Effector memory CD8-positive, alpha-beta T cell (primary cell): ENCODE data around the gene MOK.
"Not testable (repeated sequence)": the region's sequence is repeated elsewhere in the genome, so short reads cannot be mapped to it uniquely, and the experiment has no call there.

Experiments
- ATAC-seq: fragments of 150-1000 bp; cut with Tn5 transposase; replicated peaks from 2 replicates; pipeline ENCODE4 v1.10.0; 2021; ENCODE audit warnings: mild to moderate bottlenecking, moderate library complexity
- DNase-seq, 3 experiments: peaks; one replicate each; pipeline ENCODE4 v3.0.0; 2021
- H3K27ac Mint-ChIP-seq, 2 donors: one replicate each; pipeline ENCODE4 v1.8.0; 2022; ENCODE audit warnings: mild to moderate bottlenecking in 2 of 2, mixed read lengths in 2 of 2, moderate library complexity in 2 of 2
- H3K27me3 Mint-ChIP-seq, 2 donors: one replicate each; pipeline ENCODE4 v1.8.0; 2022; ENCODE audit warnings: mixed read lengths in 2 of 2
- H3K36me3 Mint-ChIP-seq: one replicate; pipeline ENCODE4 v1.8.0; 2022; ENCODE audit warnings: mild to moderate bottlenecking, moderate library complexity, mixed read lengths; ENCODE audit not compliant: insufficient read depth
- H3K4me1 Mint-ChIP-seq, 2 donors: one replicate each; pipeline ENCODE4 v1.8.0; 2022; ENCODE audit warnings: low read depth in 2 of 2, mixed read lengths in 2 of 2
- H3K4me3 Mint-ChIP-seq, 2 donors: one replicate each; pipeline ENCODE4 v1.8.0; 2022; ENCODE audit warnings: mild to moderate bottlenecking in 2 of 2, mixed read lengths in 2 of 2, moderate library complexity in 2 of 2
- H3K9me3 Mint-ChIP-seq, 2 donors: one replicate each; pipeline ENCODE4 v1.8.0; 2022; ENCODE audit warnings: mixed read lengths in 2 of 2

The MOK gene

DNA sequence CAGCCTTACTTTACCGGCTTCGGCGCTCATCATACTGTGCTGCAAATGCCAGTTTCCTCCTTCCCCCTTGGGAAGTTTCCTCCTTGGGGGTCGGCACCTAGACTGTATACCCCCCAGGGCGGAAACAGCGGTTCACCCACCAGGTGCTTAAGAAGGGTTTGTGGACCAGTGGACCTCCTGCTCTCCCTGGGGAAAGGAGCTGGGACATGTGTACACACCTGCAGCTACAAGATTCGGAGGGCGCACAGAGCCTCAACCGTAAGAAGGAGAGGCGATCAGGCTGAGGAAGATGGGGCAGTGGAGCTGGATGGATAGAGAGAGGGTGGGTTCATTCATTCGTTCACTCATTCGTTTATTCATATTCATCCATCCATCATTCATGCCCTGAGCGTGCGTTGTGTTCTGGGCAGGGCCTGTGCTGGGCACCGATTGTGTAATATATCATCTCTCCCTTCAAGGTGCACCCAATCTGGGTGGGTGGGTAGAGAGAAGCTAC, 13.9 kb upstream of the MOK start:
- no peak for ATAC-seq
- Mint-ChIP-seq H3K9me3 (peaks cover 0 to 4% of the 10 kb centered on the region in 2 donors), H3K27ac (peak overlapping the region; percentile 100)

DNA sequence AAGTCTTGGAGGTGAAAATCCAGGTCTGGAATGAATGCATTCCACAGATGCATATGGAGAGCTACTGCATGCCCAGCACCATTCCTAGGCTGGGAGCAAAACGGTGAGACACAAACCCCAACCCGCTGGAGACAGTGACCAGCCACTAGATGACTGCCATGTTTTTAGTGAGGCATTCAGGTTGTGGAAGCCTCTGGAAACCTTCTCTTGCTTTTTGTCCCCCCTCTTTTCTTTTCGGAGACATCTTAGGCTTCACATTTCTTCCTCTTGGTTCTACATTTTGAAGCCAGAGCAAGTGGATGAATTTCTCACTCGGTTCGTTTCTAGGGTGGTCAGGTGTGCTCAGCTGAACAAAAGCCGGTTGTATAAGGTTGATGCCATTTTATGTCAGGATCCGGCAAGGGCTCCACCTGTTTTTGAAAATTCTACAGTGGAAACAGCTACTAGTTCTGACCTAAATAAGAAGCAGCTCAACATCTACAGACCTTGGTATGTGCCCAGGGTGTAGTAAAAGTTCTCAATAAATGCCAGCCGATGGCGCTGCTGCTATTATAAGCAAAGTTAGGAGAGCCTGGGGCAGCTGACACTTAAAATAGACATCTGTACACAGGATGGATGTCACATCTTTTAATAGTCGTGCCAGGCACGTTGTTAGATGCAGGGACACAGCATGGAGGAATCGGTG, 12.7 kb upstream of the MOK start:
- H3K36me3 Mint-ChIP-seq: peaks cover 45% of the 10 kb centered on the region
- no peak for ATAC-seq
- no peaks in the 10 kb centered on the region for H3K27me3 Mint-ChIP-seq

More for the DNA sequence above, 13.9 kb upstream of the MOK start:
- H3K27me3 Mint-ChIP-seq: no peaks in the 10 kb centered on the region
- peaks cover 45% of the 10 kb centered on the region for H3K36me3 Mint-ChIP-seq
- no peak for DNase-seq
- peak overlapping the region; percentile 94 to 97 for H3K4me3 Mint-ChIP-seq
- H3K4me1 Mint-ChIP-seq: peaks cover 36 to 43% of the 10 kb centered on the region in 2 donors

DNA sequence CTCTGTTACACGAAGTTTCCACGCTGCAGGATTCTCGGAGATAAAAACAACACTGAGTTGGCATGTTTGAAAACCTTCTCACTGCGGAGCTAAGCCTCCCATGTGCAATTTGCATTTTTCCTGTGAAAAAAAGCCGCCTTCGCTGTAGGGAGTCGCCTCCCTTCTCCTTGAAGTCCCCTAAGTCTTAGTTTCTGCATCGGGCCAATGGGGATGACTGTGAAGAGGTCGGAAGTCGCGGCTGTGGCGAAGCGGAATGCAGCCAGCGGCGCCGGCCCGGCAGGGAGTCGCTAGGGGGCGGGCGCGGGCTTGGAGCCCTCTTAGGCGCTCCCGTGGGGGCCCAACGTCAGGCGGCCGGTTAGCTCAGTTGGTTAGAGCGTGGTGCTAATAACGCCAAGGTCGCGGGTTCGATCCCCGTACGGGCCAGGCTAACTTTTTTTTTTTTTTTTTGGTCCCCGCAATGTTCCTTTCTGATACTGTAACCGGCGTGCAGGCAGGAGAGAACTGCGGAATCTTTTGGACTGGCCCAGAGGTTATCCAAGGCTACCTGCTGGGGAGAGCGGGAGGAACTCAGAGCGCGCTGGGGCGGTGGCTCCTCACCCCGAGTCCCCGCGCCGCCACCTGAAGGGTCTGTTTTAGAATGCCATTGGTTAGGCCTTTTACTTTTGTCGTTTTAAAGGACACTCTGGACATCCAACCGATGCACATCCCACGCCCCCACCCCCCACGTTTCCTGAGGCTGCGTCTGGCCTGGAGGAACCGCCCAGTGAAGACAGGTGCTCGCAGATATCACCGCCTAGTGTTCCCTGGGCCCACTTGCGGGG, 12.0 kb upstream of the MOK start:
- ATAC-seq (peak; percentile 63), DNase-seq (peak; percentile 92 to 97 (median 96))
- H3K36me3 Mint-ChIP-seq: peaks cover 45% of the 10 kb centered on the region
- peaks cover 36 to 45% of the 10 kb centered on the region in 2 donors for H3K4me1 Mint-ChIP-seq
- H3K27ac Mint-ChIP-seq: peak overlapping the region; percentile 100
- H3K27me3 Mint-ChIP-seq: no peaks in the 10 kb centered on the region
- H3K4me3 Mint-ChIP-seq: peak overlapping the region; percentile 94 to 97
- H3K9me3 Mint-ChIP-seq: peaks cover 0 to 4% of the 10 kb centered on the region in 2 donors

More for the DNA sequence above, 12.7 kb upstream of the MOK start:
- H3K27ac Mint-ChIP-seq: peak overlapping the region; percentile 100
- H3K4me1 Mint-ChIP-seq: peaks cover 36 to 45% of the 10 kb centered on the region in 2 donors
- DNase-seq: no peak
- H3K4me3 Mint-ChIP-seq: peak overlapping the region; percentile 94 to 97
- peaks cover 0 to 4% of the 10 kb centered on the region in 2 donors for H3K9me3 Mint-ChIP-seq

DNA sequence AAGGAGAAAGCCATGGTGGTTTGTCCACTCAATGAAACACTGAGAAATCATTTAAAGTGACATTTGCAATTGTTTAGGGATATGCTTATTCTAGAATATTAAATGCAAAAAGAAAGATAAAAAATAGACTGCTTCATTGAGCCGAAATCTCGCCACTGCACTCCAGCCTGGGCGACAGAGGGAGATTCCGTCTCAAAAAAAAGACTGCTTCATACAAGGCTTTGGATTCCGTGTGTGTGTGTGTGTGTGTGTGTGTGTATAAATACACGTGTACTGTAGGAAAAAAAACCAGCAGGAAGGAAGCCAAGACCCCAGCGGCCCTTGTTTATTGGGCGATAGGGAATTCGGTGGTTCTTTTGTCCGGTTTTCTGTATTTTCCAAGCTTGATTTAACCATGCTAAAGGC, 11.4 kb upstream of the MOK start:
- H3K27ac Mint-ChIP-seq: peak overlapping the region; percentile 100
- peak overlapping the region; percentile 94 to 97 for H3K4me3 Mint-ChIP-seq
- H3K4me1 Mint-ChIP-seq: peaks cover 35 to 45% of the 10 kb centered on the region in 2 donors
- peaks cover 0 to 4% of the 10 kb centered on the region in 2 donors for H3K9me3 Mint-ChIP-seq
- peaks cover 45% of the 10 kb centered on the region for H3K36me3 Mint-ChIP-seq
- ATAC-seq: no peak
- H3K27me3 Mint-ChIP-seq: no peaks in the 10 kb centered on the region
- DNase-seq: peak in 1 of 3 experiments; percentile 20

DNA sequence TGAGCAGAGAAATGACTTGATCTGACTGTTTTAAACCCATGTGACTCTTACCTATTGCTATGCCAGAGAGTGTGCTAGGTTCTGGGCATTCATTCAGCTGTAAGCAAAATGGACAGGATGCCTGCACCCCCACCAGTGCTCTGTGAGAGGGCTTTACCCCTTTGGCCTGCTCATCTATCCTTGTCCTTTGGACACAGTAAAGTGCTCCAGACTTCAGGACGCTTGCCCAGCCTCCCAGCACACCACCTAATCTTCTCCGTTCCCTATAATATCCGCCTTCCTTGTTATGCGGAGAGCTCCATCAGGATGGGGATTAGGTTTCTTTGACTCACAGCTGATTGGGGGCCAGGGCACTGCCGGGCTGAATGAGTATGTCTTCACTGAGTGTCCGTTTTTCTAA, 10.2 kb upstream of the MOK start:
- Mint-ChIP-seq H3K27me3 (no peaks in the 10 kb centered on the region), H3K4me1 (peaks cover 30 to 43% of the 10 kb centered on the region in 2 donors)
- DNase-seq: no peak

DNA sequence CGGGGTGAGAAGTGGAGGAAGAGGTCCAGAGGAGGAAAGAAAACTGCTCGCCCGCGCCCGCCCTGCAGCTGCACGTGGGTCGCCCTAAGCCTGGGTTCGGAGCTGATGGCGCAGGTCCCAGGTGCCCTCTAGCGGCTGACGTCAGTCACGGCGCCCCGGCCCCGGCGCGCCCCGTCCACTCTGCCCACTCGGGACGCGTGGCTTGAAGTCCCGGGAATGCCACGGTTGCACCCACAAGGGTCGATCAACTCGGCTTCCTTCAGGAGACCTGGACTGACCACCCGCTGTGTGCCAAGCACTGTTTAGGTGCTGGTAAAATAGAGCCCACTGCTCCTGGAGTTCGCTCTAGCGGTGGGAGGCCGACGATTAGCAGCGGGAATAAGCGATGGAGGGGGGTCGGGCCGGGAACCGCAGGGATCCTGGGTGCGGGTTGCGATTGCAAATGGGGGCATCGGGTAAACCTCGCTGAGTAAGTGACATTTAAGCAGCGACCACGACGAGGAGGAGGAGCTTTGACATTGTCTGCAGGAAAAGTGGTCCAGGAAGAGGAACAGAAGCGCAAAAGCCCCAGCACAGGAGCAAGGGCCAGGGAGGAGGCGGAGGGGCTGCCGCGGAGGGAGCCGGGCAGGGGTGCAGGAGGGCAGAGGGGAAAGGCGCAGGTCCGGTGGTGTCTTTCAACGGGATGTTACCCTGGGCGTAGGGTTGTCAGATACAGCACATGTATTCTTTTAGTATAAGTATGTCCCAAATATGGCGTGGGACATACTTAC, 9.5 kb upstream of the MOK start:
- ATAC-seq (peak; percentile 72), DNase-seq (peak; percentile 73 to 80 (median 79))
- peaks cover 0 to 4% of the 10 kb centered on the region in 2 donors for H3K9me3 Mint-ChIP-seq
- no peaks in the 10 kb centered on the region for H3K27me3 Mint-ChIP-seq
- peaks cover 30 to 41% of the 10 kb centered on the region in 2 donors for H3K4me1 Mint-ChIP-seq
- peaks cover 39% of the 10 kb centered on the region for H3K36me3 Mint-ChIP-seq
- H3K27ac Mint-ChIP-seq: peak overlapping the region; percentile 82 to 90
- H3K4me3 Mint-ChIP-seq: peak overlapping the region; percentile 86 to 94

More for the DNA sequence above, 10.2 kb upstream of the MOK start:
- peak overlapping the region; percentile 86 to 94 for H3K4me3 Mint-ChIP-seq
- peaks cover 43% of the 10 kb centered on the region for H3K36me3 Mint-ChIP-seq
- H3K9me3 Mint-ChIP-seq: peaks cover 0 to 4% of the 10 kb centered on the region in 2 donors
- no peak for ATAC-seq
- no peak overlapping the region for H3K27ac Mint-ChIP-seq

DNA sequence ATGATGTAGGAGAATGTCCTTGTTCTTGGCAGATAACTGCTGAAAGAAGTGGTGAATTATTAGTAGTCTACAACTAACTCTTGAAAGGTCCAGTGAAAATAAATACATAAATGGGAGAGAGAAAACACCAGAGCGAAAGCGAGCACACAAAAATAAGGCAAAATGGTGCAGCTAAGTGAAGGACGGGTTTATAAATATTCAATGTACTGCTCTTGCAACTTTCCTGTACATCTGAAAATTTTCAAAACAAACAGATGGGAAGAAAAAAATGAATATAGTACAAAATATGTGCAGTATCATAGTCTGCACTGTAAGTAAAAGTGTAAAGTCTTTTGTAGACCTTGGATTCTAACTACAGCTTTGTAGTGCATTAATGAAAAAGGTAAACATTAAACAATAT, 1.3 kb downstream of the MOK start:
- Mint-ChIP-seq H3K4me3 (peak overlapping the region; percentile 29 to 40), H3K36me3 (peaks cover 20% of the 10 kb centered on the region), H3K4me1 (peaks cover 4 to 12% of the 10 kb centered on the region in 2 donors), H3K9me3 (no peaks in the 10 kb centered on the region), H3K27ac (no peak overlapping the region), H3K27me3 (peaks cover 0 to 8% of the 10 kb centered on the region in 2 donors)
- DNase-seq: no peak
- ATAC-seq: no peak

DNA sequence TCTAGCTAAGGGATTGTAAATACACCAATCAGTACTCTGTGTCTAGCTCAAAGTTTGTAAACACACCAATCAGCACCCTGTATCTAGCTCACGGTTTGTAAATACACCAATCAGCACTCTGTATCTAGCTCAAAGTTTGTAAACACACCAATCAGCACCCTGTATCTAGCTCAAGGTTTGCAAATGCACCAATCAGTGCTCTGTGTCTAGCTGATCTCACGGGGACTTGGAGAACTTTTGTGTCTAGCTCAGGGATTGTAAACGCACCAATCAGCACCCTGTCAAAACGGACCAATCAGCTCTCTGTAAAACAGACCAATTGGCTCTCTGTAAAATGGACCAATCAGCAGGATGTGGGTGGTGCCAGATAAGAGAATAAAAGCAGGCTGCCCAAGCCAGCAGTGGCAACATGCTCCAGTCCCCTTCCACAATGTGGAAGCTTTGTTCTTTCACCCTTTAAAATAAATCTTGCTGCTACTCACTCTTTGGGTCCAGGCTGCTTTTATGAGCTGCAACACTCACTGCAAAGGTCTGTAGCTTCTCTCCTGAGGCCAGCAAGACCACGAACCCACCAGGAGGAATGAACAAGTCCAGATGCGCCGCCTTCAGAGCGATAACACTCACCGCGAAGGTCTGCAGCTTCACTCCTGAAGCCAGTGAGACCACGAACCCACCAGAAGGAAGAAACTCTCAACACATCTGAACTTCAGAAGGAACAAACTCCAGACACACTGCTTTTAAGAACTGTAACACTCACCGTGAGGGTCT, 6.5 kb downstream of the MOK start:
- not testable (repeated sequence) for H3K27me3 Mint-ChIP-seq, ATAC-seq, H3K36me3 Mint-ChIP-seq, DNase-seq, H3K9me3 Mint-ChIP-seq, H3K27ac Mint-ChIP-seq, H3K4me3 Mint-ChIP-seq, H3K4me1 Mint-ChIP-seq

DNA sequence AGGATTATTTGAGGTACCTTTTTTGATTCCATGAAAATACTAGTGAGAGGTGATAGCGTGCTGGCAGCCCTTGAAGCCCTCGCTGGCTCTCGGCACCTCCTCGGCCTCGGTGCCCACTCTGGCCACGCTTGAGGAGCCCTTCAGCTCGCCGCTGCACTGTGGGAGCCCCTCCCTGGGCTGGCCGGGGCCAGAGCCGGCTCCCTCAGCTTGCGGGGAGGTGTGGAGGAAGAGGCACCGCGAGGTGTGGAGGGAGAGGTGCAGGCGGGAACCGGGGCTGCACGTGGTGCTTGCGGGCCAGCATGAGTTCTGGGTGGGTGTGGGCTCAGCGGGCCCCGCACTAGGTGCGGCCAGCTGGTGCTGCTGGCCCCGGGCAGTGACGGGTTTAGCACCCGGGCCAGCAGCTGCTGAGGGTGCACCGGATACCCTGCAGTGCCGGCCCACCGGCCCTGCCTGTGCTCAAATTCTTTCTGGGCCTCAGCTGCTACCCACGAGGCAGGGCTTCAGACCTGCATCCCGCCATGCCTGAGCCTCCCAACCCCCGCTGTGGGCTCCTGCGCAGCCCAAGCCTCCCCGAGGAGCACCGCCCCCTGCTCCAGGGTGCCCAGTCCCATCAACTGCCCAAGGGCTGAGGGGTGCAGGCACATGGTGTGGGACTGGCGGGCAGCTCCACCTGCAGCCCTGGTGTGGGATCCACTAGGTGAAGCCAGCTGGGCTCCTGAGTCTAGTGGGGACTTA, 7.4 kb downstream of the MOK start:
- DNase-seq: no peak
- Mint-ChIP-seq H3K36me3 (no peaks in the 10 kb centered on the region), H3K27me3 (no peaks in the 10 kb centered on the region), H3K4me1 (no peaks in the 10 kb centered on the region), H3K4me3 (no peak overlapping the region), H3K9me3 (no peaks in the 10 kb centered on the region), H3K27ac (no peak overlapping the region)
- ATAC-seq: no peak

DNA sequence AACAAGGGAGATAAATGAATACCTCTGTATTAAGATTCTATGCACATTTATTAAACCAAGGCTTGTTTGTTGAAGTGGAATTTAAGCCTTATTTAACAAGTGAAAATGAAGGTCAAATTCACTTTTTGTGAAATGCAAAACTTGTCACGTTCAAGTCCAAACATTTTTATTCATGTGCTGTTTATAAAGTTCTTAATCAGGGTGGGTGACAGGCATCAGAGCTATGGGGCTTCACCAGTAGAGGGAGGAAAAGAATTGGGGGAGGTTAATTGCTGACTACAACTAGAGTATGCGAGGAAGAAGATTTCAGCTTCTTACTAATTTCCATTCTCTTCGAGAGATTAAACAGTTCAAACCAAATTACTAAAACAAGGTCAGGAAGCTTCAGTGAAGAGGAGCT, 9.7 kb downstream of the MOK start:
- Mint-ChIP-seq H3K4me3 (no peak overlapping the region), H3K27ac (no peak overlapping the region), H3K27me3 (no peaks in the 10 kb centered on the region), H3K36me3 (peaks cover 2% of the 10 kb centered on the region), H3K4me1 (no peaks in the 10 kb centered on the region), H3K9me3 (no peaks in the 10 kb centered on the region)
- DNase-seq: no peak
- ATAC-seq: no peak

DNA sequence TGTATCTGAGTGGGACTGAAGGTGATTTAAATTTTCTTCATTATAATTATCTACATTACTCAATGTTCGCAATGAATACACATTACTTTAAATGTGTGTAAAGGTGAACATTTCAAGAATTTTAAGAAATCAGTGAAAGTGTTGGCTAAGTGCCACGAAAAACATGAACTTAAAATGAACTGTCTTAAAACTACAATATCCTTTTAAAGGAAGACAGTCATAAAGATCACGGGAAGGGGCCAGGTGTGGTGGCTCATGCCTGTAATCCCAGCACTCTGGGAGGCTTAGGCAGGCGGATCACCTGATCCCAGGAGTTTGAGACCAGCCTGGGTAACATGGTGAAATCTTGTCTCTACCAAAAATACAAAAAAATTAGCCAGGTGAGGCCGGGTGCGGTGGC, 11.2 kb downstream of the MOK start:
- no peak for DNase-seq
- no peaks in the 10 kb centered on the region for H3K27me3 Mint-ChIP-seq
- no peak overlapping the region for H3K27ac Mint-ChIP-seq
- no peaks in the 10 kb centered on the region for H3K4me1 Mint-ChIP-seq
- ATAC-seq: no peak
- H3K36me3 Mint-ChIP-seq: peaks cover 2% of the 10 kb centered on the region
- H3K4me3 Mint-ChIP-seq: no peak overlapping the region
- no peaks in the 10 kb centered on the region for H3K9me3 Mint-ChIP-seq

DNA sequence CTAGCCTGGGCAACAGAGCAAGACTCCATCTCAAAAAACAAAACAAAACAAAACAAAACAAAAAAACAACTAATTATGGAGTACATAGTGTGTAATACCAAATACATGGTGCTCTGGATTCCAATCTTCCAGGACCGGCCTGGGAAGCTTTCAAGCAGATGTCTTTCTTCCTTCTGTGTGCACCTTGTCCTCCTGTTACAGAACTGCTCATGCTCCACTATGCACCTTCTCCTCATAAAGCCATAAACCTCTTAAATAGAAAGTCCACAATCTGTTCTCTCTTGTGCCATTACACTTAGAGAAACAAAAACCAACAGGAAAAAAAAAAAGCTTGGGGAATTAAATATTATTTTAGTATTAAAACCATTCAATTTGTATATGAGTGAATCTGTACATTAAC, 12.5 kb downstream of the MOK start:
- no peak overlapping the region for H3K27ac Mint-ChIP-seq
- DNase-seq (no peak), ATAC-seq (no peak)
- no peaks in the 10 kb centered on the region for H3K4me1 Mint-ChIP-seq
- H3K9me3 Mint-ChIP-seq: no peaks in the 10 kb centered on the region
- H3K27me3 Mint-ChIP-seq: no peaks in the 10 kb centered on the region
- no peak overlapping the region for H3K4me3 Mint-ChIP-seq
- peaks cover 2% of the 10 kb centered on the region for H3K36me3 Mint-ChIP-seq
